IMR-90 (cell line): ENCODE results near the gene AP5B1.

Experiments
- POLR2A ChIP-seq: IDR thresholded peaks from 2 replicates; pipeline ENCODE4 v1.6.1; 2012; ENCODE audit warnings: mild to moderate bottlenecking, low read depth, low read length
- TF ChIP-seq, protein P1 (sequence below): fragments of 150-350 bp; IDR thresholded peaks from 2 replicates; pipeline ENCODE4 v1.6.1; 2016; ENCODE audit warnings: low read depth, mild to moderate bottlenecking, low read length, moderate library complexity, borderline replicate concordance

- TF ChIP-seq, protein P1, sequence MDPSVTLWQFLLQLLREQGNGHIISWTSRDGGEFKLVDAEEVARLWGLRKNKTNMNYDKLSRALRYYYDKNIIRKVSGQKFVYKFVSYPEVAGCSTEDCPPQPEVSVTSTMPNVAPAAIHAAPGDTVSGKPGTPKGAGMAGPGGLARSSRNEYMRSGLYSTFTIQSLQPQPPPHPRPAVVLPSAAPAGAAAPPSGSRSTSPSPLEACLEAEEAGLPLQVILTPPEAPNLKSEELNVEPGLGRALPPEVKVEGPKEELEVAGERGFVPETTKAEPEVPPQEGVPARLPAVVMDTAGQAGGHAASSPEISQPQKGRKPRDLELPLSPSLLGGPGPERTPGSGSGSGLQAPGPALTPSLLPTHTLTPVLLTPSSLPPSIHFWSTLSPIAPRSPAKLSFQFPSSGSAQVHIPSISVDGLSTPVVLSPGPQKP = no peak
- no peak for TF ChIP-seq POLR2A
Measured at GRCh38 chr11:65776710-65777141, 4.0 kb downstream of the AP5B1 start.
